ENCODE measurements around the gene COPZ2. TPM values are rescaled to one million over a fixed set of nuclear protein-coding genes. Genes with fewer than 3 reads are reported as not detected.
"Not testable (repeated sequence)": the region's sequence is repeated elsewhere in the genome, so short reads cannot be mapped to it uniquely, and the experiment has no call there.

The COPZ2 gene
- total and polyA plus RNA-seq, 9 of the 15 experiments (the other 6 are each of a cell fraction or from before 2014, with no cell fraction given) = 0.22 to 0.49 TPM; not detected in 7

DNA sequence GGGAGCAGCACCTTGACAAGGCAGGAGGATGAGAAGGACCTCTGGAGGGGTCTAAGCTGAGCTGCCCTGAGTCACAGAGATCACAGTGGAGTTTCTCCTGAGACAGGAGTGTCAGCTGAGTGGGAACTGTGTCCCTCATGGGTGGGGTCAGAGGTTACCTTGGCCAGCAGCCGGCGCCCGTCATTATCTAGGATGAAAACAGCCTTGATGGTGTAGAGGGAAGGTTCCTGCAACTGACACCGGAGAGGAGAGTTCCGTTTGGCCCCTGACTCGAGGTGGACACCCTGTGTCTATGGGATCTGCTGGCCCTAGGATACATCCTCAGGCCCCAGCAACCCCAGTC lies 933 bp downstream of the COPZ2 start (continued):
- TF ChIP-seq ATF1 (CRISPR knock-in tag; IDR thresholded peaks at IDR 0.05) (no peak), ATF1 (tag; IDR thresholded peaks at IDR 0.05) (no peak), ZNF551 (CRISPR knock-in tag; IDR thresholded peaks at IDR 0.05) (no peak)
- TF ChIP-seq, protein P1, sequence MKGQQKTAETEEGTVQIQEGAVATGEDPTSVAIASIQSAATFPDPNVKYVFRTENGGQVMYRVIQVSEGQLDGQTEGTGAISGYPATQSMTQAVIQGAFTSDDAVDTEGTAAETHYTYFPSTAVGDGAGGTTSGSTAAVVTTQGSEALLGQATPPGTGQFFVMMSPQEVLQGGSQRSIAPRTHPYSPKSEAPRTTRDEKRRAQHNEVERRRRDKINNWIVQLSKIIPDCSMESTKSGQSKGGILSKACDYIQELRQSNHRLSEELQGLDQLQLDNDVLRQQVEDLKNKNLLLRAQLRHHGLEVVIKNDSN (CRISPR knock-in tag; IDR thresholded peaks at IDR 0.05) = no peak
- TF ChIP-seq, protein P2, sequence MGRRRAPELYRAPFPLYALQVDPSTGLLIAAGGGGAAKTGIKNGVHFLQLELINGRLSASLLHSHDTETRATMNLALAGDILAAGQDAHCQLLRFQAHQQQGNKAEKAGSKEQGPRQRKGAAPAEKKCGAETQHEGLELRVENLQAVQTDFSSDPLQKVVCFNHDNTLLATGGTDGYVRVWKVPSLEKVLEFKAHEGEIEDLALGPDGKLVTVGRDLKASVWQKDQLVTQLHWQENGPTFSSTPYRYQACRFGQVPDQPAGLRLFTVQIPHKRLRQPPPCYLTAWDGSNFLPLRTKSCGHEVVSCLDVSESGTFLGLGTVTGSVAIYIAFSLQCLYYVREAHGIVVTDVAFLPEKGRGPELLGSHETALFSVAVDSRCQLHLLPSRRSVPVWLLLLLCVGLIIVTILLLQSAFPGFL (CRISPR knock-in tag; IDR thresholded peaks at IDR 0.05) = no peak

GRCh38 chr17:48034734-48035133 lies 2.9 kb downstream of the COPZ2 start:
- H3K9me3 ChIP-seq (replicated peaks; ENCODE audit: control insufficient read depth, insufficient read depth, low read depth, low read length); H3K79me2 ChIP-seq (ENCODE audit: control insufficient read depth, insufficient read depth, low read length); H3K27me3 ChIP-seq (ENCODE audit: control insufficient read depth in 2 of 2, insufficient read depth in 2 of 2, low read length in 2 of 2); H4K20me1 ChIP-seq (replicated peaks; ENCODE audit: control insufficient read depth, insufficient read depth, low read length); H3K9me1 ChIP-seq (ENCODE audit: control insufficient read depth, insufficient read depth, low read length); H3K4me3 ChIP-seq; ATAC-seq; H3K27ac ChIP-seq (ENCODE audit: extremely low read depth, low read depth, low read length); H2AFZ ChIP-seq (ENCODE audit: low read depth, low read length); DNase-seq (ENCODE audit: extremely low read depth in 1 of 4, low spot score in 3 of 4); H3K9ac ChIP-seq (ENCODE audit: insufficient read depth in 1 of 2, low read depth in 2 of 2, low read length in 2 of 2); FAIRE-seq; H3K4me2 ChIP-seq (ENCODE audit: insufficient read depth, low read length); BruUV-seq (replicated peaks); intact Hi-C loops (cut with micrococcal nuclease); H3K36me3 ChIP-seq (ENCODE audit: control insufficient read depth, insufficient read depth, low read length): not testable (repeated sequence)
- CTCF ChIA-PET (ENCODE audit: low intra/inter-chr PET ratio) = interaction anchor here (1.0 kb wide), 1 partner anchor 40 kb away, joined by 3 read pairs; no protein-coding TSS in a partner anchor
- POLR2A ChIA-PET = interaction anchor here (0.5 to 4.7 kb wide), 2 partner anchors 12 to 1093 kb away, joined by 3 to 53 read pairs; partner anchors contain the start of gene NFE2L1
- 57% methylated on average over 12 of the region's 12 CpGs for WGBS (ENCODE audit: insufficient coverage, low coverage, missing lambda C conversion rate)
- in situ Hi-C loops (cut with MboI) = loop anchor here (10.0 kb wide), 1 partner anchor 590 kb away; the partner anchor contains the start of gene HOXB9
- H3K4me1 ChIP-seq (replicated peaks in 1 of 2; ENCODE audit: control insufficient read depth in 2 of 2, insufficient read depth in 2 of 2, low read length in 2 of 2) = peaks cover 10 to 11% of the 10 kb centered on the region in 2 experiments; a peak in 4 of 5 replicates
- TF ChIP-seq RAD21 (CRISPR knock-in tag; conservative IDR thresholded peaks at IDR 0.05 in 1 of 2, IDR thresholded peaks at IDR 0.05 in 1 of 2) (peak in 1 of 2 experiments; percentile 10; a peak in 1 of 4 replicates), CTCF (IDR thresholded peaks at IDR 0.05 in 2 of 3, conservative IDR thresholded peaks at IDR 0.05 in 1 of 3; ENCODE audit: insufficient read depth in 2 of 3, low read depth in 1 of 3, low read length in 3 of 3) (peak in 1 of 3 experiments; percentile 33; a peak in 2 of 6 replicates)
- TF ChIP-seq, protein P3, sequence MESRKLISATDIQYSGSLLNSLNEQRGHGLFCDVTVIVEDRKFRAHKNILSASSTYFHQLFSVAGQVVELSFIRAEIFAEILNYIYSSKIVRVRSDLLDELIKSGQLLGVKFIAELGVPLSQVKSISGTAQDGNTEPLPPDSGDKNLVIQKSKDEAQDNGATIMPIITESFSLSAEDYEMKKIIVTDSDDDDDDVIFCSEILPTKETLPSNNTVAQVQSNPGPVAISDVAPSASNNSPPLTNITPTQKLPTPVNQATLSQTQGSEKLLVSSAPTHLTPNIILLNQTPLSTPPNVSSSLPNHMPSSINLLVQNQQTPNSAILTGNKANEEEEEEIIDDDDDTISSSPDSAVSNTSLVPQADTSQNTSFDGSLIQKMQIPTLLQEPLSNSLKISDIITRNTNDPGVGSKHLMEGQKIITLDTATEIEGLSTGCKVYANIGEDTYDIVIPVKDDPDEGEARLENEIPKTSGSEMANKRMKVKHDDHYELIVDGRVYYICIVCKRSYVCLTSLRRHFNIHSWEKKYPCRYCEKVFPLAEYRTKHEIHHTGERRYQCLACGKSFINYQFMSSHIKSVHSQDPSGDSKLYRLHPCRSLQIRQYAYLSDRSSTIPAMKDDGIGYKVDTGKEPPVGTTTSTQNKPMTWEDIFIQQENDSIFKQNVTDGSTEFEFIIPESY (CRISPR knock-in tag; IDR thresholded peaks at IDR 0.05) = peak; percentile 85

Data from K562 (cell line).